SK-N-SH treated with all-trans-retinoic acid at 6 μM for 48 hours (cell line): Measurements from ENCODE around the gene SREBF2.

Experiments
- ATAC-seq: fragments of 200-7000 bp; cut with Tn5 transposase; 3 replicates; pipeline ENCODE4 v1.9.1; 2020; ENCODE audit warnings: mild to moderate bottlenecking, moderate library complexity
- ARNTL ChIP-seq: fragments of 450-650 bp; formaldehyde crosslinking; IDR thresholded peaks from 2 replicates; pipeline ENCODE4 v1.5.0; 2020; ENCODE audit warnings: low read depth, mild to moderate bottlenecking, moderate library complexity, borderline replicate concordance
- BACH2 ChIP-seq: fragments of 250-450 bp; sonication (Bioruptor Pico); IDR thresholded peaks from 2 replicates; pipeline ENCODE4 v1.9.0; 2021; ENCODE audit warnings: mild to moderate bottlenecking, borderline replicate concordance
- CSDC2 ChIP-seq: fragments of 250-450 bp; sonication (Bioruptor Pico); IDR thresholded peaks from 2 replicates; pipeline ENCODE4 v1.5.0; 2020; ENCODE audit warnings: mild to moderate bottlenecking, moderate library complexity
- CSRNP3 ChIP-seq: fragments of 250-450 bp; sonication (Bioruptor Pico); IDR thresholded peaks from 2 replicates; pipeline ENCODE4 v1.5.1; 2021; ENCODE audit warnings: mild to moderate bottlenecking, moderate library complexity
- ESRRG ChIP-seq: fragments of 250-450 bp; sonication (Bioruptor Pico); IDR thresholded peaks from 2 replicates; pipeline ENCODE4 v1.6.1; 2021; ENCODE audit warnings: mild to moderate bottlenecking
- GLIS3 ChIP-seq: fragments of 250-450 bp; sonication (Bioruptor Pico); IDR thresholded peaks from 2 replicates; pipeline ENCODE4 v1.5.0; 2020; ENCODE audit warnings: mild to moderate bottlenecking, moderate library complexity
- ISL1 ChIP-seq: fragments of 250-450 bp; sonication (Bioruptor Pico); IDR thresholded peaks from 2 replicates; pipeline ENCODE4 v2.1.2; 2022; ENCODE audit warnings: mild to moderate bottlenecking, moderate library complexity
- POU6F1 ChIP-seq: fragments of 250-450 bp; sonication (Bioruptor Pico); IDR thresholded peaks from 2 replicates; pipeline ENCODE4 v1.8.0; 2021; ENCODE audit warnings: low read depth, mild to moderate bottlenecking, moderate library complexity, borderline replicate concordance
- PPARA ChIP-seq: fragments of 250-450 bp; sonication (Bioruptor Pico); IDR thresholded peaks from 2 replicates; pipeline ENCODE4 v1.5.0; 2020; ENCODE audit warnings: mild to moderate bottlenecking, borderline replicate concordance
- RARB ChIP-seq: fragments of 250-450 bp; sonication (Bioruptor Pico); IDR thresholded peaks from 2 replicates; pipeline ENCODE4 v1.8.0; 2021; ENCODE audit warnings: mild to moderate bottlenecking, moderate library complexity
- SNAI2 ChIP-seq: fragments of 250-450 bp; sonication (Bioruptor Pico); IDR thresholded peaks from 2 replicates; pipeline ENCODE4 v1.5.0; 2020; ENCODE audit warnings: mild to moderate bottlenecking, moderate library complexity
- TCF4 ChIP-seq: fragments of 250-450 bp; sonication (Bioruptor Pico); IDR thresholded peaks from 2 replicates; pipeline ENCODE4 v1.8.0; 2021; ENCODE audit warnings: mild to moderate bottlenecking, moderate library complexity, borderline replicate concordance
- TOX ChIP-seq: fragments of 250-450 bp; sonication (Bioruptor Pico); IDR thresholded peaks from 2 replicates; pipeline ENCODE4 v1.8.0; 2021; ENCODE audit warnings: mild to moderate bottlenecking, moderate library complexity, borderline replicate concordance
- TSHZ2 ChIP-seq: fragments of 250-450 bp; sonication (Bioruptor Pico); IDR thresholded peaks from 2 replicates; pipeline ENCODE4 v1.5.0; 2020; ENCODE audit warnings: mild to moderate bottlenecking, moderate library complexity
- ZC3H10 ChIP-seq: fragments of 250-450 bp; sonication (Bioruptor Pico); IDR thresholded peaks from 2 replicates; pipeline ENCODE4 v1.5.1; 2021; ENCODE audit warnings: mild to moderate bottlenecking, moderate library complexity
- ZFP3 ChIP-seq: fragments of 250-450 bp; sonication (Bioruptor Pico); IDR thresholded peaks from 2 replicates; pipeline ENCODE4 v1.5.0; 2020; ENCODE audit warnings: mild to moderate bottlenecking, moderate library complexity
- ZNF565 ChIP-seq: fragments of 450-650 bp; formaldehyde crosslinking; conservative IDR thresholded peaks from 2 replicates; pipeline ENCODE4 v1.5.0; 2020; ENCODE audit warnings: low read depth, mild to moderate bottlenecking, moderate library complexity
- ZNF70 ChIP-seq: fragments of 450-650 bp; formaldehyde crosslinking; IDR thresholded peaks from 2 replicates; pipeline ENCODE4 v1.5.0; 2020; ENCODE audit warnings: mild to moderate bottlenecking, moderate library complexity
- ZNF8 ChIP-seq: fragments of 450-650 bp; formaldehyde crosslinking; IDR thresholded peaks from 2 replicates; pipeline ENCODE4 v1.5.0; 2020; ENCODE audit warnings: mild to moderate bottlenecking, moderate library complexity
- TF ChIP-seq, protein P1 (sequence below): fragments of 250-450 bp; sonication (Bioruptor Pico); IDR thresholded peaks from 2 replicates; pipeline ENCODE4 v1.5.1; 2020; ENCODE audit warnings: low read depth, mild to moderate bottlenecking, moderate library complexity

SREBF2 gene

DNA sequence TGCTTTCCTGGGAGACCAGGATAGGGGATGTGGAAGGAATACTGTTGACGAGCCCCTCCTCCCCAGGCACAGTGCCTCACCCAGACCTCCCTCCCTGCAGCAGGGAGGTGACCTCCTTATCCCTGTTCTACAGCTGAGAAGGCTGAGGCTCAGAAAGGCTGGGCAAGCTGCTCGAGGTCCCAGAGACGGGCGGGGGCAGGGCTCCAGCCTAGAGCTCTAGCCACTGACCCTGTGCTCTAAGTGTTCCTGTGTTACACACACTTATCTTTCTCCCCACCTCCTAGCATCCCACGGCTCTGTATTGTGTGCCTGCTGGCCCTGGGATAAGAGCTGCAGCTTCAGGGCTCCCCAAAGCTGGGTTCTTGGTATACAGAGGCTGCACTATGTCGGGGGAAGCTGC lies 24.5 kb upstream of the SREBF2 start (continued):
- TF ChIP-seq TSHZ2 (CRISPR knock-in tag) (no peak), ESRRG (CRISPR knock-in tag) (no peak), ARNTL (CRISPR knock-in tag) (no peak), ZNF565 (CRISPR knock-in tag) (no peak), ZFP3 (CRISPR knock-in tag) (no peak), RARB (CRISPR knock-in tag) (no peak), SNAI2 (CRISPR knock-in tag) (no peak), ZNF8 (CRISPR knock-in tag) (no peak), ZNF70 (no peak)

- no peak for ATAC-seq
- no peak for TF ChIP-seq PPARA (CRISPR knock-in tag)
- no peak for TF ChIP-seq ARNTL (CRISPR knock-in tag)
- no peak for TF ChIP-seq CSRNP3 (CRISPR knock-in tag)
- TF ChIP-seq TOX (CRISPR knock-in tag): no peak
- no peak for TF ChIP-seq ZNF565 (CRISPR knock-in tag)
- no peak for TF ChIP-seq TCF4 (CRISPR knock-in tag)
- no peak for TF ChIP-seq SNAI2 (CRISPR knock-in tag)
- no peak for TF ChIP-seq CSDC2 (CRISPR knock-in tag)
- TF ChIP-seq TSHZ2 (CRISPR knock-in tag): no peak
- no peak for TF ChIP-seq ZNF70
- no peak for TF ChIP-seq ZC3H10 (CRISPR knock-in tag)
- TF ChIP-seq BACH2 (CRISPR knock-in tag): no peak
- no peak for TF ChIP-seq ZNF8 (CRISPR knock-in tag)
These were observed 22.9 kb upstream of the SREBF2 start for GRCh38 chr22:41810022-41810421.

DNA sequence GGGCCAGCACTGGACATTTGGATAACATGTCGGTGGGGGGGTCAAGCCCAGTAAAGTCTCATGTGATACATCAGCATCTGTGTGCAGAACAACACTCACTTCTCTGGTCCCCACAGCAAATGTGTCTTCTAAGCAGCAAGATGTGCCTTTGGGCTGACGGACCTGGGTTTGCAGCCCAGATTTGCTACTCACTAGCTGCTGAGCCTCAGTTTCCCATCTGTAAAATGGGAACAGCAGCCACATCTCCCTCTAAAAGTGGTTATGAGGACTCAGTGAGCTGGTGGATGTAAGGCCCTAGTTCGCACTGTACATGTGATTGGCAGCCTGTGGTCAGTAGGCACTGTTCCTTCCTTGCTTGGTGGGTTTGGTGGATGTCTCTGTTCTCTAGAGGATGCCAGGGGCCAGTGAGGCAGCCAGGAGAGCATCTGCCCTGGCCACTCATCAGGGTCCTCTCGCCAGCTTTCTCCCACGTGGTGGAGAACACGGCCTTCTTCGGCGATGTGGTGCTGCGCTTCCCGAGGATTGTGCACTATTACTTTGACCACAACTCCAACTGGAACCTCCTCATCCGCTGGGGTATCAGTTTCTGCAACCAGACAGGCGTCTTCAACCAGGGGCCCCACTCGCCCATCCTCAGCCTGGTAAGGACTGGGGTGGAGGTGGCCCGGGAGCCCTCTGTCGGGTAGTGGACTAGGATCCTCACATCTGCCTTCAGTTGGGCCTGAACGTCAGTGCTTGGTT lies 19.9 kb upstream of the SREBF2 start:
- no peak for TF ChIP-seq PPARA (CRISPR knock-in tag)
- TF ChIP-seq CSRNP3 (CRISPR knock-in tag): no peak
- no peak for TF ChIP-seq ISL1 (CRISPR knock-in tag)
- TF ChIP-seq, all 23 proteins: peak for 0
- ATAC-seq: no peak

- no peak for ATAC-seq
- no peak for TF ChIP-seq ISL1 (CRISPR knock-in tag)
- no peak for TF ChIP-seq ESRRG (CRISPR knock-in tag)
- TF ChIP-seq CSDC2 (CRISPR knock-in tag): no peak
- no peak for TF ChIP-seq TCF4 (CRISPR knock-in tag)
- no peak for TF ChIP-seq CSRNP3 (CRISPR knock-in tag)
- no peak for TF ChIP-seq GLIS3 (CRISPR knock-in tag)
- no peak for TF ChIP-seq ZC3H10 (CRISPR knock-in tag)
- no peak for TF ChIP-seq POU6F1 (CRISPR knock-in tag)
- no peak for TF ChIP-seq ARNTL (CRISPR knock-in tag)
- no peak for TF ChIP-seq RARB (CRISPR knock-in tag)
- TF ChIP-seq, protein P1, sequence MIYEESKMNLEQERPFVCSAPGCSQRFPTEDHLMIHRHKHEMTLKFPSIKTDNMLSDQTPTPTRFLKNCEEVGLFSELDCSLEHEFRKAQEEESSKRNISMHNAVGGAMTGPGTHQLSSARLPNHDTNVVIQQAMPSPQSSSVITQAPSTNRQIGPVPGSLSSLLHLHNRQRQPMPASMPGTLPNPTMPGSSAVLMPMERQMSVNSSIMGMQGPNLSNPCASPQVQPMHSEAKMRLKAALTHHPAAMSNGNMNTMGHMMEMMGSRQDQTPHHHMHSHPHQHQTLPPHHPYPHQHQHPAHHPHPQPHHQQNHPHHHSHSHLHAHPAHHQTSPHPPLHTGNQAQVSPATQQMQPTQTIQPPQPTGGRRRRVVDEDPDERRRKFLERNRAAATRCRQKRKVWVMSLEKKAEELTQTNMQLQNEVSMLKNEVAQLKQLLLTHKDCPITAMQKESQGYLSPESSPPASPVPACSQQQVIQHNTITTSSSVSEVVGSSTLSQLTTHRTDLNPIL (CRISPR knock-in tag): no peak
These were observed 19.0 kb upstream of the SREBF2 start for GRCh38 chr22:41813726-41814410.
